H1 (cell line): Measurements from ENCODE around the gene P3R3URF.

ENCODE experiments used
- CEBPB ChIP-seq: IDR thresholded peaks from 2 replicates; pipeline ENCODE4 v1.6.1; 2012; ENCODE audit warnings: low read depth, low read length
- CTCF ChIP-seq, 3 experiments: IDR thresholded peaks; 1 replicate in 2 of 3; 2 replicates in 1 of 3; pipeline versions ENCODE4 v1.5.1 to v1.6.1; 2011; ENCODE audit warnings: low read length in 3 of 3, mild to moderate bottlenecking in 3 of 3, inconsistent platforms in 2 of 3, low read depth in 1 of 3, moderate library complexity in 1 of 3; ENCODE audit not compliant: insufficient read depth in 1 of 3; ENCODE audit errors: control extremely low read depth in 1 of 3
- EZH2 ChIP-seq: fragments of 200-600 bp; sonication (generic); IDR thresholded peaks from 2 replicates; pipeline ENCODE4 v1.7.1; 2012; ENCODE audit warnings: low read depth, mild to moderate bottlenecking, moderate library complexity, low read length, inconsistent platforms; ENCODE audit not compliant: severe bottlenecking
- KDM4A ChIP-seq: IDR thresholded peaks from one replicate; pipeline ENCODE4 v1.7.1; 2012; ENCODE audit warnings: low read depth, mild to moderate bottlenecking, moderate library complexity, low read length, inconsistent platforms; ENCODE audit not compliant: severe bottlenecking
- POLR2A ChIP-seq, 2 experiments: IDR thresholded peaks; 1 replicate in 1 of 2; 2 replicates in 1 of 2; pipeline ENCODE4 v1.6.1; 2011; ENCODE audit warnings: low read depth in 2 of 2, low read length in 2 of 2, mild to moderate bottlenecking in 2 of 2; ENCODE audit errors: control extremely low read depth in 1 of 2
- POLR2AphosphoS5 ChIP-seq: IDR thresholded peaks from 2 replicates; pipeline ENCODE4 v1.6.1; 2011; ENCODE audit warnings: low read depth, low read length
- SIN3A ChIP-seq, 2 experiments: IDR thresholded peaks in 1 of 2; conservative IDR thresholded peaks in 1 of 2; 2 replicates each; pipeline ENCODE4 v1.6.1; 2011 to 2012; ENCODE audit warnings: low read length in 2 of 2, improper control_type of control experiment in 1 of 2, low read depth in 1 of 2, mild to moderate bottlenecking in 1 of 2
- ZNF274 ChIP-seq: IDR thresholded peaks from 2 replicates; pipeline ENCODE4 v1.7.0; 2012; ENCODE audit warnings: low read length, borderline replicate concordance; ENCODE audit errors: extremely low read depth

- no peak for TF ChIP-seq CTCF (IDR thresholded peaks at IDR 0.05; ENCODE audit: control extremely low read depth in 1 of 3, insufficient read depth in 1 of 3, low read depth in 1 of 3, low read length in 3 of 3)
- TF ChIP-seq POLR2A (IDR thresholded peaks at IDR 0.05; ENCODE audit: control extremely low read depth in 1 of 2, low read depth in 2 of 2, low read length in 2 of 2): no peak
- no peak for TF ChIP-seq ZNF274
- no peak for TF ChIP-seq CEBPB
- no peak for TF ChIP-seq KDM4A
- no peak for TF ChIP-seq SIN3A (conservative IDR thresholded peaks at IDR 0.05 in 1 of 2, IDR thresholded peaks at IDR 0.05 in 1 of 2; ENCODE audit: low read depth in 1 of 2, low read length in 2 of 2)
- TF ChIP-seq POLR2AphosphoS5: no peak
- TF ChIP-seq EZH2: no peak
Measured at GRCh38 chr1:46224966-46225365, 48.7 kb upstream of the P3R3URF start.
